ENCODE data around the gene ACOD1.

Gene ACOD1

GRCh38 chr13:76921516-76921915 is 26.8 kb upstream of the ACOD1 start:
- DNase-seq (ENCODE audit: low read depth, low spot score), result no peak
- H3K4me1 ChIP-seq (ENCODE audit: insufficient read depth, insufficient read length), result no peaks in the 10 kb centered on the region

GRCh38 chr13:76925115-76925514 is 23.2 kb upstream of the ACOD1 start:
- Histone ChIP-seq H3K4me1 (ENCODE audit: insufficient read depth, insufficient read length) (no peaks in the 10 kb centered on the region), H3K27me3 (ENCODE audit: insufficient read depth, insufficient read length) (no peaks in the 10 kb centered on the region), H3K9me3 (ENCODE audit: insufficient read depth, low read length) (no peaks in the 10 kb centered on the region), H3K9ac (ENCODE audit: insufficient read length, low read depth) (no peak overlapping the region), H3K36me3 (ENCODE audit: insufficient read depth, insufficient read length, low read length) (no peaks in the 10 kb centered on the region), H3K4me3 (ENCODE audit: insufficient read length, low read depth) (no peak overlapping the region)
- no peak for TF ChIP-seq YY1 (IDR thresholded peaks at IDR 0.05; ENCODE audit: insufficient read depth, insufficient read length)
- no peak for TF ChIP-seq SUZ12 (IDR thresholded peaks at IDR 0.05; ENCODE audit: extremely low read depth, insufficient read depth, insufficient read length)
- TF ChIP-seq ZNF274 (IDR thresholded peaks at IDR 0.05; ENCODE audit: low read depth, low read length), result no peak
- no peak for DNase-seq (ENCODE audit: low read depth, low spot score)

More at GRCh38 chr13:76921516-76921915, 26.8 kb upstream of the ACOD1 start:
- no peak overlapping the region for H3K9ac ChIP-seq (ENCODE audit: insufficient read length, low read depth)
- H3K36me3 ChIP-seq (ENCODE audit: insufficient read depth, insufficient read length, low read length), result no peaks in the 10 kb centered on the region
- TF ChIP-seq ZNF274 (IDR thresholded peaks at IDR 0.05; ENCODE audit: low read depth, low read length) (no peak), SUZ12 (IDR thresholded peaks at IDR 0.05; ENCODE audit: extremely low read depth, insufficient read depth, insufficient read length) (no peak), YY1 (IDR thresholded peaks at IDR 0.05; ENCODE audit: insufficient read depth, insufficient read length) (no peak)
- H3K9me3 ChIP-seq (ENCODE audit: insufficient read depth, low read length), result no peaks in the 10 kb centered on the region
- no peaks in the 10 kb centered on the region for H3K27me3 ChIP-seq (ENCODE audit: insufficient read depth, insufficient read length)
- no peak overlapping the region for H3K4me3 ChIP-seq (ENCODE audit: insufficient read length, low read depth)

GRCh38 chr13:76927955-76928354 is 20.4 kb upstream of the ACOD1 start:
- H3K36me3 ChIP-seq (ENCODE audit: insufficient read depth, insufficient read length, low read length), result no peaks in the 10 kb centered on the region

GRCh38 chr13:76928456-76928855 is 19.9 kb upstream of the ACOD1 start:
- no peaks in the 10 kb centered on the region for H3K9me3 ChIP-seq (ENCODE audit: insufficient read depth, low read length)
- DNase-seq (ENCODE audit: low read depth, low spot score), result no peak
- no peak overlapping the region for H3K4me3 ChIP-seq (ENCODE audit: insufficient read length, low read depth)
- no peaks in the 10 kb centered on the region for H3K36me3 ChIP-seq (ENCODE audit: insufficient read depth, insufficient read length, low read length)
- H3K9ac ChIP-seq (ENCODE audit: insufficient read length, low read depth), result no peak overlapping the region
- H3K27me3 ChIP-seq (ENCODE audit: insufficient read depth, insufficient read length), result no peaks in the 10 kb centered on the region
- TF ChIP-seq ZNF274 (IDR thresholded peaks at IDR 0.05; ENCODE audit: low read depth, low read length) (no peak), SUZ12 (IDR thresholded peaks at IDR 0.05; ENCODE audit: extremely low read depth, insufficient read depth, insufficient read length) (no peak), YY1 (IDR thresholded peaks at IDR 0.05; ENCODE audit: insufficient read depth, insufficient read length) (no peak)
- no peaks in the 10 kb centered on the region for H3K4me1 ChIP-seq (ENCODE audit: insufficient read depth, insufficient read length)

More at GRCh38 chr13:76927955-76928354, 20.4 kb upstream of the ACOD1 start:
- H3K4me1 ChIP-seq (ENCODE audit: insufficient read depth, insufficient read length), result no peaks in the 10 kb centered on the region
- H3K9me3 ChIP-seq (ENCODE audit: insufficient read depth, low read length), result no peaks in the 10 kb centered on the region
- H3K27me3 ChIP-seq (ENCODE audit: insufficient read depth, insufficient read length), result no peaks in the 10 kb centered on the region
- H3K4me3 ChIP-seq (ENCODE audit: insufficient read length, low read depth), result no peak overlapping the region
- H3K9ac ChIP-seq (ENCODE audit: insufficient read length, low read depth), result no peak overlapping the region
- TF ChIP-seq ZNF274 (IDR thresholded peaks at IDR 0.05; ENCODE audit: low read depth, low read length) (no peak), SUZ12 (IDR thresholded peaks at IDR 0.05; ENCODE audit: extremely low read depth, insufficient read depth, insufficient read length) (no peak), YY1 (IDR thresholded peaks at IDR 0.05; ENCODE audit: insufficient read depth, insufficient read length) (no peak)
- no peak for DNase-seq (ENCODE audit: low read depth, low spot score)

- H3K4me1 ChIP-seq (ENCODE audit: insufficient read depth, insufficient read length), result no peaks in the 10 kb centered on the region
- no peaks in the 10 kb centered on the region for H3K9me3 ChIP-seq (ENCODE audit: insufficient read depth, low read length)
- H3K27me3 ChIP-seq (ENCODE audit: insufficient read depth, insufficient read length), result no peaks in the 10 kb centered on the region
- no peak overlapping the region for H3K9ac ChIP-seq (ENCODE audit: insufficient read length, low read depth)
- no peaks in the 10 kb centered on the region for H3K36me3 ChIP-seq (ENCODE audit: insufficient read depth, insufficient read length, low read length)
- H3K4me3 ChIP-seq (ENCODE audit: insufficient read length, low read depth), result no peak overlapping the region
- no peak for DNase-seq (ENCODE audit: low read depth, low spot score)
- TF ChIP-seq YY1 (IDR thresholded peaks at IDR 0.05; ENCODE audit: insufficient read depth, insufficient read length) (no peak), ZNF274 (IDR thresholded peaks at IDR 0.05; ENCODE audit: low read depth, low read length) (no peak)
Observed at GRCh38 chr13:76929320-76929719, 19.0 kb upstream of the ACOD1 start.

DNA sequence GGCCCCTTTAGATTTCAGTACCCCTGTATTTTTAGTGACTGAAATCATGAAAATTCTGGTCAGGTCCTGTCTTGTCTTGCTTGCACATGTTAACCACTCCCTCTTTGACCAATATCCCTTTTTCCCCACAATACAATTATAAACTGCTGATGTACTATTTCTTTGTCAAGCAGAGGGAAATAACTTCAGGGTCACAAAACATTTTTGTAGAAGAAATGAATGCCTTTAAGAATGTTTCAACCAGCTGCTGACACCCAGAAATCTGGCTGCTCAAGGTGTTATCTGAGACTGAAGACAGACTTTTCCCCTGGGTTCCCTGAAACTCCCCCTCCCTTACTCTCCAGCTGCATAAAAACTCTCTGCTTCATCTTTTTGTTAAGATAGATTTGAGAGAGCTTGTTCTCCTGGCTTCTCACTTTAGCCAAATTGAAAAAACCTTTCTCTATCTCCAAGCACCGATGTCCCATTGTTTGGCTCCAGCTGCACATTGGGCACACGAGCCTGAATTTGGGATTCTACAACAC is 18.4 kb upstream of the ACOD1 start:
- no peak overlapping the region for H3K4me3 ChIP-seq (ENCODE audit: insufficient read length, low read depth)
- H3K9me3 ChIP-seq (ENCODE audit: insufficient read depth, low read length), result no peaks in the 10 kb centered on the region
- DNase-seq (ENCODE audit: low read depth, low spot score), result no peak
- no peaks in the 10 kb centered on the region for H3K36me3 ChIP-seq (ENCODE audit: insufficient read depth, insufficient read length, low read length)
- no peaks in the 10 kb centered on the region for H3K4me1 ChIP-seq (ENCODE audit: insufficient read depth, insufficient read length)
- H3K27me3 ChIP-seq (ENCODE audit: insufficient read depth, insufficient read length), result no peaks in the 10 kb centered on the region
- H3K9ac ChIP-seq (ENCODE audit: insufficient read length, low read depth), result no peak overlapping the region
- TF ChIP-seq ZNF274 (IDR thresholded peaks at IDR 0.05; ENCODE audit: low read depth, low read length) (no peak), YY1 (IDR thresholded peaks at IDR 0.05; ENCODE audit: insufficient read depth, insufficient read length) (no peak), SUZ12 (IDR thresholded peaks at IDR 0.05; ENCODE audit: extremely low read depth, insufficient read depth, insufficient read length) (no peak)

GRCh38 chr13:76932076-76932475 is 16.2 kb upstream of the ACOD1 start:
- no peak for DNase-seq (ENCODE audit: low read depth, low spot score)
- TF ChIP-seq SUZ12 (IDR thresholded peaks at IDR 0.05; ENCODE audit: extremely low read depth, insufficient read depth, insufficient read length), result no peak
- TF ChIP-seq ZNF274 (IDR thresholded peaks at IDR 0.05; ENCODE audit: low read depth, low read length), result no peak
- no peak for TF ChIP-seq YY1 (IDR thresholded peaks at IDR 0.05; ENCODE audit: insufficient read depth, insufficient read length)
- Histone ChIP-seq H3K4me3 (ENCODE audit: insufficient read length, low read depth) (no peak overlapping the region), H3K9ac (ENCODE audit: insufficient read length, low read depth) (no peak overlapping the region), H3K27me3 (ENCODE audit: insufficient read depth, insufficient read length) (no peaks in the 10 kb centered on the region), H3K9me3 (ENCODE audit: insufficient read depth, low read length) (no peaks in the 10 kb centered on the region), H3K36me3 (ENCODE audit: insufficient read depth, insufficient read length, low read length) (no peaks in the 10 kb centered on the region), H3K4me1 (ENCODE audit: insufficient read depth, insufficient read length) (no peaks in the 10 kb centered on the region)
